HG03460 (cell line): ENCODE measurements around the gene KCNIP3.
"Not testable (repeated sequence)": the region's sequence is repeated elsewhere in the genome, so short reads cannot be mapped to it uniquely, and the experiment has no call there.

ENCODE experiments used
- ATAC-seq: cut with Tn5 transposase; IDR thresholded peaks from one replicate; pipeline ENCODE4 v1.9.1; 2021; ENCODE audit not compliant: unreplicated experiment

Gene KCNIP3

DNA sequence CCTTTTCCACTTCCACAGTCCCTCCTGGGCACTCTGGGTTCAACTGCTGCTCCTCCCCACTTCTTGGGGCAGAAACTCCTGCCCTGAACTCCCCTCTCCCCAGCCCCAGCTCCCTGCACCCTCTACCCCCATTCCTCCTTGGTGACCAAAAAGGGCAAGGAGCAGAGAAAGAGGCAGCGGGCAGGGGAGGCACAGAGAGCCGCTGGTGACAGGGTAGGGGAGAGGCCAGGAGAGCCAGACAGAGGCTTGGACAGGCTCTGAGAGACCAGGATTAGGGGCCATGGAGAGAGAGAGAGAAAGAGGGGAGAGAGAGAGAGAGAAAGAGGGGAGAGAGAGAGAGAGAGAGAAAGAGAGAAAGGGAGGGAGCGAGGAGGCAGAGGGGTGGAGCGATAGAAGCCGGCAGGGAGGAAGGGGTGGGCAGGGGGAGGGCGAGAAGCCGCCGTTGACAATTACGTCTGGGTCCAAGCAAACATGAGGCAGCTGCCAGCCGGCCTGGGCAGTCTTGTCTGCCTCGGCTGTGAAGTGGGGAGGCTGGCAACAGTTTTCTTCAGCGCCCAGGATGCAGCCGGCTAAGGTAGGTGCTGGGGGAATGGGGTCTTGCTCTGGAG, at the start of gene KCNIP3:
Gene KCNIP3, plus strand, starts transcription at position 468 of the 608 bp plus-strand sequence. Its CDS starts 92 bp downstream, at position 560.
- ATAC-seq, result no peak

DNA sequence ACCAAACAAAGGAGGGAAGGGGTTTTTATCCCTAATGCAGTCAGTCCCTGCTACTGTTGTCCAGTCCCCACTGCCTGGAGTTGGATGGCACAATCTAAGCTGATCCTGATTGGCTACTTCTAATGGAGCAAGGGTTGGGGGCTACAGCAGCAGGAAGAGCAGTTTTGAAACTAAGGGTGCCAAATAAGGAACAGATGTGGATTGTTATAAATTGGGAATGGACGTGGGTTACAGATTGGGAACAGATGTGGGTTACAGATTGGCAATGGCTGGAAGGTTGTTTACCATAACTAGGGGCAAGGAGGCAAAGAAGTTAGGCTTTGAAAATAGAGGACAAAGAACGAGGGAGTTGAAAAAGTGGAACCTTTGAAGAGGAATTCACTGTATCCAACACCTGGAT, 38.9 kb upstream of the KCNIP3 start:
- no peak for ATAC-seq

DNA sequence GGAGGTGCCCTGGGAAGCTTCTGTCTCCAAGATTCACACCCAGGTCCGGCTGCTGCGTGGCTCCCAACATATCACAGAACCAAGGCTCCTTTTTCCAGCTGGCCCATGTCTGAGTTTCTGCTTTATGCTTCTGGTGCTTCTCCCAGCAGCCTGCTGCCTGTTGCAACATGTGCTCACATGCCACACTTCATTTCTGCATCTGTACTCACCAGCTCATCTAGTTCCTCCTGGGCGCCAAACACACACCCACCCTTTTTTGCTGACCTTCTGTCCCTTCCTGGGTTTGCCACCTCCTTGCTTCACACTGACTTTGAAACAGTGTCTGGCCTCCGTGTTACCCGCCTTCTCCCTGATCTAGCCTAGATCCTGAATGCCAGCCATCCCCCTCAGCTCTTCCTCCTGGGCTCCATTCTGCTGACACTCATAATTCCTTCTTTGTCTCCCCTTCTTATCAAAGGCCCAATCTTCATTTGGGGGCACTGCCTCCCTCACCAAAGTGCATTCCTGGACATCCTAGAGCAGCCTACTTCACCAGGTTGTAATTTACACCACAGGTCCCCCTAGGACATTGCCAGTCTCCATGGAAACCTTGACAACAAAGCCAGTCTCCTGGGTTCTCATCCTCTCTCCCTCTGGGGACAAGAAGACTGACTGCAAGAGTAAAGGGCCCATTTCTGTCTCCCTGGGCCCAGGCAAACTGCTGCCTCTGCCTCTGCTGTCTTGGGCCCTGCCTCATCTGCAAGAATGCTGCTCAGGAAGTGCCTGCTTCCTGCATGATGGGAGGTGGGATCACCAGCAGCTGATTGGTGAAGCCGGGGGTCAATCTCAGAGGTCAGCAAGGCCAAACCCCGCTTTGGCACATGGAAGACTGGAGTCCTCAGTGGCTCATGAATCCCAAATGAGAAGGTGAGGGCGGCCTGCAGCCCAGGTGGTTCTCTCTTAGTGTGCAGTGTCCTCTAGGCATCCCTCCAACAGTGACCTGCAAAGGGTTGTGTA, 36.8 kb upstream of the KCNIP3 start:
- ATAC-seq, result no peak

DNA sequence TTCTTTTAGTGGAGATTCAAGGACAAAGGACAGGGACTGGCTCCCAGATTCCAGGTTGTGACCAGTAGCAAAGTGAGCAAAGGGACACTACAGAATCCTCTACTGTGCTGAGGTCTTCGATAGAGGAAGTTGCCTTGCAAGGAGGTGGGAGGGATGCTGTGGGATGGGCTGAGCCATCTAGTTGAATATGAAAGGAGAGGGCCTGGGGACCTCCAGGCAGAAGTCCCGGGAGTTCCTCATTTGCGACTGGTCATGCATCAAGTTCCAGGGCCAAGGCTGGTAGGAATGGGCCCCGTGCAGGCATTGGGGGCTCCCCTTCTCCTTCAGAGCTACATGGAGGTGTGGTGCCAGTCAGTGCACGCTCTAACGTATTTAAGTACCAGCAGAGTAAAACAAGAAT, 35.5 kb upstream of the KCNIP3 start:
- no peak for ATAC-seq

DNA sequence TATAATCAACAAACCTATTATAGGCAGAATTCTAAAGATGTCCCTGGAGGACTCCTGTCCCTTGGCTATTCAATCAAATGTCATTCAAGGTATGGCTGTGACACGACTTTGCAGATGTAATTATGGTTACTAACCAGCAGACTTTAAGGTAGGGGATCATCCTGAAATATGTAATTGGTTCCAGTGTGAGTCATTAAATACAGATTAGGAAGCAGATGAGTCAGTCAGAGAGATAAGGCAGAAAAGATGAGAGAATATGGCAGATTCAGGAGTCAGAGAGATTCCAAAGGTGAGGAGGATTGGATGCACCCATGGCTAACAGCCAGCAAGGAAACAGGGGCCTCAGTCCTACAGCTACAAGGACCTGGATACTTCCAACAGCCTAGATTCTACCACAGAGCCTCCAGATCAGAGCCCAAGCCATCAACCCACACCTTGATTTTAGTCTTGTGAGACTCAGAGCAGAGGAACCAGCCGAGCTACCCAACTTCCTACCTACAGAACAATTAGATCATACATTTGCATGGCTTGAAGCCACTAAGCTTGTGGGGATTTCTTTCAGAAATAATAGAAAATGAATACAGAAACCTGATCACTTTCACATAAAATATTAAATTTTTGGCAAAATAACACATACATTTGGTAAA, 34.1 kb upstream of the KCNIP3 start:
- no peak for ATAC-seq

DNA sequence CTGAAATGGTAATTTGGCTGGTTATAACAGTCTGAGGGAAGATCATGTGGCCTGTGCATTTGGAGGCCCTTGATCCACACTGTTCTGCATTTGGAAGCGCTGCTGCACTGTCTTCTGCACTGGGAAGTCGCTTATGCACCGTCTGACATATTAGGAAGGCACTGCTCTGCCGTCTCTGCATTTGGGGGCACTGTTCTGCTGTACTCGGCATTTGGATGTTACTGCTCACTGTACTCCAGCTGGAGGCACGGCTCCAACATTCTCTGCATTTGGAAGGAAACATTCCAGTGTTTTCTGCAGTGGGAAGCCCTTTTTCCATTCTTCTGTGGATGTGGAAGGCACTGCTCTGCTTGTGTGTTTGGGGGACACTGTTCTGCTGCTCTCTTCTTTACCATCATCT, 32.5 kb upstream of the KCNIP3 start:
- ATAC-seq, result no peak

DNA sequence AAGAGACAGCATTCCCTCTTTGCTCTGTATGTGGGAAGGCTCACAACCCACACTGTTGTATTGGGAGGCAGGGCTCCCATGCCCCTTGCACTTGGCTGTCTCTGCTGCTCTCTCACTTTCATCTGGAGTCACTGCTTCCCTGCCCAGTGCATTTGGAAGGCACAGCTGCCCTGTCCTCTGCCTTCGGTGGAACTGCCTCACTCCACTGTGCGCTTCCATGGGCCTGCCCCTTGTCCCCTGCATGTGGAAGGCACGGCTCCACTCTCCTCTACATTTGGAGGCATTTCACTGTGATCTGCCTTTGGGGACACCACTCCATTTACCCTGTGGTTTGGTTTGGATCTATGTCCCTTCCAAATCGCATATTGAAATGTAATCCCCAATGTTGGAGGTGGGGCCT, 32.0 kb upstream of the KCNIP3 start:
- no peak for ATAC-seq

DNA sequence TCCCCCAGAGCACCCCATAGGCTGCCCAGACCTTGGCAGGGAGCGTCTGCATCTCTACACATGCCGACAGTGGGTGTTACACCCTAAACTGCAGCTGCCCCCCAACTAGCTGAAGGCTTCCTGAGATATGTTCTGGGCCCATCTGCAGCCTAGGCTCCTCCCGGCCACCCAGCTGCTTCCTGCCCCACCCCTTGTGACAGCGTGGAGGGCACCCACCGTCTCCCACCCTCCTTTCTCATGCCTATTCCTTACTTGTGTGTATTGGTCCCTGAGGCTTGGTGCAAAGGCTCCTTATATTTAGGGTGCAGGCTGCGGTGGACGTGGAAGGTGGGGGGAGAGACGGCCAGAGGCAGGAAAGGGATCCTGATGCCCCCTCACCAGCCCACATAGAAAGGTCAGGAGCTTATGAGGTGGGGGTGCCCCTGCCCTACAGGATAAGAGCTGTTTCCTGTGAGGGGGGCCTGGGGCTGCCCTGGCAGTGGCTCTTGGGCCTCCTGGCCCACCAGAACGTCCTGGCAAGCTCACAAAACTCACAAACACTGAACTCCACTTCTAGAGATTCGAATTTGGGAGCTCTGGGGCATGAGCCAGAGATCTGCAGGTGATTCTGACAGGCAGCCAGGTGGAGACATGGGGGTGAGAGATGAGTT, 30.2 kb upstream of the KCNIP3 start:
- ATAC-seq, result no peak

DNA sequence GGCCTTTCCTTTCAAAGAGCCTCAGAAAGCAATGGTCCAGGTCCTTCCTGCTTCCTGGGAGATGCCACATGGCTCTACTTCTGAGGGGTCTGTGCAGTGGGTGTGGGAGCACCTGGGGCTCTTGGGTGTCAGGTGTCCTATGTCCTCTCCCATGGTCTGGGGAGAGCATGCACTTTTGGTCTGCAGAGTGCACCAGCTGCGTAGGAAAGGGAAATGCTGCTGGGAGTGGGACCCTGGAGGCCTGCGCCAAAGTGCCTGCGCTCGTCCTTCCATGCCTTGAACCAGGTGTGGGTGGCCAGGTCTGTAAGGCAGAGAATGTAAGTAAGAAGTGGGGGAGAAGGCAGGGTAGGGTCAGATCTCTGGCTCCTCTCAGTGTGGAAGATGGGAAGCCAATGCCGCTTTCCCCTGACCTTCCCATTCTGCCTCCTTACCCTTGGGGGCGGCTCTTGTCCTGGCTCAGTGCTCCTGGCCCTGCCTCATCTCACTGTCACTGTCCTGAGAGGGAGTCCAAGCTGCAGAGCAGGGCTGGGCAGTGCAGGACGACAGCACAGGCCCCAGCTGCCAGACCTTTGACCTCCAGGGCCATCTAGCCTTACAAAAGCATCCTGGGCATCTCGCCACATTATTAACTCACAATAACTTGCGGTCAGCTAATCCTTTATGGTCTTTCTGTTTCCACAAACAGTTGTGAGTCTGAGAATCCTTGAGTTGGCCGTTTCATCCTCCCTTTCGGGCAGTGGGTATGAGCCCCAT, 29.5 kb upstream of the KCNIP3 start:
- no peak for ATAC-seq

DNA sequence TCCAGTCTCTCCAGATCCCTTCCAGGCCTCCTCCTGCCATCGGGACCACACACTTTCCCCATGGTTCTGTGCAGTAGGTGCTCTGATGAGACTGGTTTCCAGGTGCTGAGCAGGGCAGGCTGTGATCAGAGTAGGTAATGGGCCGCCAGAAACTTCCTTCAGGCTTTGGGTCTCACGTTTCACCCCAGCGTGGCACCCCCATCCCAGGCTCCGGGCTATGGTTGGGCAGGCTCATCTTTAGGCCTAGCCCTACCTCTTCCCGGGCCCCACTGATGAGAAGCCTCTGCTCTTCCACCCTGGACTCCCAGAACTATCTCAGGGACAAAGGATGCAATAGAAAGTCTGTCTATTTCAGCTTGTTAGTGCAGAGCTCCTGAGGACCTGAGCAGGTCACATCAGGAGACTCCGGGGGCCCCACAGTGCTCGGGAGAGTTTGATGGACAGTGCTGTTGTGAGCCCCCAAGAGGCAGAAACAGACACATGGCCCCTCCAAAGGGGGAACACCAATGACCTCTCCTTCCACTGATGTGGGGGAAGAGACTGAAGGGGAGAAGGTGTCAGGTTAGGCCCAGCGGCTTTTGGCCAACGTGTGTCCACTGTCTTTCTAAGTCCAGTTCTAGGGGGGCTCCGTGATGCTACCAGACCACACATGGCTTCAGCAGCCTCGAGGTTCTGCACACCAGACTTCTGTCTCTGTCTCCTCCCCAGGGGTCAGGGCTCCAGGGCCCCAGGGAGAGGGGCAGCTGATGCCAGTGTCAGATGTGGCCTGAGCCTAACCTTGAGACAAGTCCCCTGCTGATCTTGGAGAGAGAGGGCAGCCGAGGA, 28.7 kb upstream of the KCNIP3 start:
- ATAC-seq, result no peak

DNA sequence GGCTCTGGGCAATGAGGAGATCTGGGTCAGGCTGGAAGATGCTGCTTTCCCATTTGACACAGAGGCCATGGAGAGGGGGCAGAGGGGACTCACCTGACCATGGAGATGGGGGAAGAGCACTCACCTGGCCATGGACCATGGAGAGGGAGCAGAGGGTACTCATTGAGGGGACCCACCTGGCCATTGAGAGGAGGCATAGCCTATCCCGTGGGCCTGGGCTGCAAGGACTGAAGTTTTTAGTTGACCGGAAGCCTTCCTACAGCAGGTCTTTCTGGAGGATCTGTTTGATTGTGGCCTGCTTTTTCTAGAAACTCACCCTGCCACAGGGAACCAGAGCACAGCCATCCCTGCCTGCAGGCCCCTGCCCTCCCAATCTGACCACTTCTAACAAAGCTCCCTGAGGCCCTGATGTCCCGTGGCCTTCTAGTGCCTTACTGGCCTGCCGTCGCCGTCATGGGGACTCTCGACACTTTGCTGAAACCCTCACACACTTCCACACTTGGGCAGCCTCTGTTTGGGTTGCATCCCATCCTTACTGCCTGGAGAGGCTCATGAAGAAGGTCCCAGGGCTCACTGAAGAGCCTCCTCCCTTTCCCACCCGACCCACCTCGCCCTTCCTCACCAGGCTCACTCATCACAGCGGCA, 28.0 kb upstream of the KCNIP3 start:
- no peak for ATAC-seq

DNA sequence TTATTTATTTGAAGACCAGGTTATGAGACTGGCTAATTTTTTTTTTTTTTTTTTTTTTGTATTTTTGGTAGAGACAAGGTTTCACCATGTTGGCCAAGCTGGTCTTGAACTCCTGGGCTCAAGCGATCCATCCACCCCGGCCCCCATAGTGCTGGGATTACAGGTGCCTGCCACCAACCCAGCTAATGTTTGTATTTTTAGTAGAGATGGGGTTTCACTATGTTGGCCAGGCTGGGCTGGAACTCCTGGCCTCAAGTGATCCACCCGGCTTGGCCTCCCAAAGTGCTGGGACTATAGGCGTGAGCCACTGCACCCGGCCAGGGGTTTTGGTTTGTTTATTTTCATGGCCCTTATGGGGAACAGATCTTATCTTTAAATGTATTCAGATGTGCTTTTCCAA, 27.4 kb upstream of the KCNIP3 start:
- ATAC-seq, result not testable (repeated sequence)

DNA sequence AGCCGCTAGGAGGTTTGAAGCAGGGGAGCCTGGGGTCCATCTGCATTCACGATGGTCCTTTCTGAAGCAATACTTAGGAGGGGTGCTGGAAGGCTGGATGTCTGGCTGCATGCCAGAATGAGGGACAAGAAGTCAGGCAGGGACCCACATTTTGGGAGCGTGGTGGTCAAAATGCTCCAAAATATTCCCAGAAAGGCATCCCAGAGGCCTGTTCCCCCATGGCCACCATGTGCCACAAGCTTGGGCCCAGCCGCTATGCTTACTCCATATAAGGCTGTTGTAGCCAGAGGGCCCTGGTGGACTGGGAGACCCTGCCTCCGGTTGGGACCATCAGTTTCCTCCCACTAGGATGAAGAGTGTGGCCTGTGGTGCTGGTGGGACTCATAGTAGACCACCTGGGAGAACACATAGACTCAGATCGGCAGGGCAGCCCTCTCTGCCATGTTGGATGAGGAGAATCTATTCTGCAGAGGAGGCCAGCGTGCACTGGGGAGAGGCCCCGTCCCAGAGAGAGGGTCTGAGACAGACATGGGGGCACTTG, 26.5 kb upstream of the KCNIP3 start:
- no peak for ATAC-seq

DNA sequence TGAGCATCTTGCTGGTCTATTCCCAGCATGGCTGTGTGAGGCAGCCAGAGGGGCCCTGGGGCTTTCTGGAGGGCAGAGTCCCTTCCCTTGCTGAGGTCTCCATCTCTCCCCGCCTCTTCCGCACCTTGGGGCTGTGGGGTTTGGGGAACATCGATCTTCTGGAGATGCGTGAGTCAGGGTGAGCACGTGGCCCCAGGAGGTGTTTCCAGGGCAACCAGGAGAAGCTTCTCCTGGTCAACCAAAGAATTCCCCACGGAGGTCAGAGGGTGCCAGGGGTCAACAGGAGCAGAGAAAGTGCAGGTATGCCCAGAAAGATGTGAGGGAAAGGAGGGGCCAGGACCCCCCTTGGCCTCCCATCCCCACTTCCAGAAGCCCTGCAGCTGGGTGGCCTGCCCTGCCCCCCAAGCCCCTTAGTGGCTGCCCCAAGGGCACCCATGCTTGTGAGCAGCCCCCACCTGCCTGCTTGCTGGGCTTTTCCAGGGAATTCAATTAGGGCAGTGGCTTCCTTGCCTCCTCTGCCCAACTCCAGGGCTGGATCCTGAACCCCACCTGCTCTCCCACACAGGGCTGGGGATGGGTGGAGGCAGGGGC, 25.7 kb upstream of the KCNIP3 start:
- ATAC-seq, result no peak

DNA sequence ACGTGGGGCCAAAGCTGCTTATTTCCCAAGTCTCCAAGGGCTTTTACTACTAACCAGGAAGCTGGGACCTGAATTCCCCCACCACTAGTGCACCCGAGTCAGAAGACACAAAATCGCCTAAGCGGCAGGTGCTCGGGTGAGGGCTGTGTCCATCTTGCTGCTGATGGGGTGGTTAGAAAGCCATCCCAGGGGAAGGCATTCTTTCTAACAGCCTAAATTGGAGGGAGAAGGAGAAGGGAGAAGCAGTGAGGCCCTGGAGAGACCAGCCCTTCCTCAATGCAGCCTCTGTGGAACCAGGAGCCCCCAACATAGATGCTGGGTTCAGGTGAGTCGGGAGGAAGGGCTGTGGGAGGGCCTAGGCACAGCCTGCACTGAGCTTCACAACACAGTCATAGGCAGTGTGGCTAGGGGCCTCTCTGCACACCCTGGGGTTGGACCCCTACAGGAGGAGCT, 24.8 kb upstream of the KCNIP3 start:
- ATAC-seq, result no peak

DNA sequence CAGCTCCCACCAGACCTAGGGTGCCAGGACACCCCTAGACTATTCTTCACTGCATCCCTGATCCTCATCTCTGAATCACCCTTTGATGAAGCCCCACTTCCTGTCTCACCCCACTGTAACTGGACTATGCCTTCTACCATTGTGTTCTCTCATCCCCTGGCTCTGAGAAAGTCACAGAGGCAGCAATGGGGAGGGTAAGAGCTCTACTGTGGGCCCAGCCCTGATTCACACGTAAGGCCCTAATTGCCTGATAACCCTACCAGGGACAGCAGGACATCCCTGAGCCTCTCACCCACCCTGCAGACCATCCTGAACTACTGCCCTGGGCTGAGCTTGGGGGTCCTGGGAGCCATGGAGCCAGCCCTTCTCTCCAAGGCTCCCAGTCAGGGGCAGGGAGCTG, 24.4 kb upstream of the KCNIP3 start:
- no peak for ATAC-seq

DNA sequence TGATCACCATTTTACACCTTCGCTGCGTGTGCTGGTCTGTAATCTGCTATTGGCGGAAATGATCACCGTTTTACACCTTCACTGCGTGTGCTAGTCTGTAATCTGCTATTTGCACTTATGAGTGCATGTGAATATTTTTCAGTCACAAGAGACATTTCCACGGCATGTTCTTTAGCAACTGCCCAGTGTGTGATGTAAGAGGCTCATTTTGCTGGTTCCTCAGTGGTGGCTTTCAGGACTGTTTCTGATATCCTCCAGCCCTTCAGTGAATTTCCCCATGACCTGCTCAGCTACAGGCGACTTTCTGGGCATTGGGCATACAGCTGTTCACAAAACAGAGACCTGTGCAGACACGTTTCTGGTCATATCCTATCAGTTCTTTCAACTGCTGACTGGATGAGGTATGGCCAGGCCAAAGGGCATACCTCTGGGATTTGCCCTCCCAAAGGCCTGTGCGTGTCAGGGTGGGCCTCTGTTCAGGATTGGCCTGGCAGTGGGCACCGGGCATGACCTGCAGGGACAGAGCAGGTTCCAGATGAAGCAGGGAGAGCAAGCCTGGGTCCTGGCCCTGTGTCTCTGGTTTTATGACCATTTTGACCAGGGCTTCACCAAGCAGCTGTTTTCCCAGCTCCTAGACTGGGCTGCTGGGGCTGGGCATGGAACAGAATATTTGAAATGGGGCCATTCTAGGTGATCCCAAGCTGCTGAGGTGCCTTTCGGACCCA, 23.4 kb upstream of the KCNIP3 start:
- no peak for ATAC-seq
